Calu3 (cell line): ENCODE data around the gene EYS. TPM values are rescaled to one million over a fixed set of nuclear protein-coding genes. Genes with fewer than 3 reads are reported as not detected.

Source experiments
- BruUV-seq: library from RNA; stranded (reverse); fragments of 400-500 nt; replicated peaks from 2 replicates; lab custom pipeline; 2021; lab: Mats Ljungman, UMichigan
- CTCF ChIA-PET: fragments of 300-600 bp; sonication (Branson Sonifier 250); formaldehyde crosslinking; loops from one replicate; lab custom pipeline; 2022; ENCODE audit warnings: antibody characterized with exemption; lab: Charles Lee
- DNase-seq: peaks from one replicate; pipeline ENCODE4 v3.0.0; 2022
- H3K27ac Mint-ChIP-seq: one replicate; pipeline ENCODE4 v1.8.0; 2022; ENCODE audit warnings: mixed read lengths; ENCODE audit not compliant: unreplicated experiment
- H3K27me3 Mint-ChIP-seq: one replicate; pipeline ENCODE4 v1.8.0; 2022; ENCODE audit warnings: mixed read lengths; ENCODE audit not compliant: unreplicated experiment
- H3K36me3 Mint-ChIP-seq: one replicate; pipeline ENCODE4 v1.8.0; 2022; ENCODE audit warnings: mild to moderate bottlenecking, moderate library complexity, mixed read lengths; ENCODE audit not compliant: insufficient read depth, unreplicated experiment
- H3K4me1 Mint-ChIP-seq: one replicate; pipeline ENCODE4 v1.8.0; 2022; ENCODE audit warnings: mild to moderate bottlenecking, low read depth, mixed read lengths; ENCODE audit not compliant: unreplicated experiment
- H3K4me3 Mint-ChIP-seq: one replicate; pipeline ENCODE4 v1.8.0; 2022; ENCODE audit warnings: mild to moderate bottlenecking, low read depth, moderate library complexity, mixed read lengths; ENCODE audit not compliant: unreplicated experiment
- H3K9me3 Mint-ChIP-seq: one replicate; pipeline ENCODE4 v1.8.0; 2022; ENCODE audit warnings: low read depth, mixed read lengths; ENCODE audit not compliant: unreplicated experiment
- intact Hi-C: fragments of 100-400 bp; cut with micrococcal nuclease; formaldehyde crosslinking; loops from one replicate; pipeline ENCODE4 v1.10.0; 2022; ENCODE audit not compliant: unreplicated experiment
- total RNA-seq: library from RNA; stranded (reverse); gene quantifications from 2 replicates; pipeline ENCODE4 v1.2.3, GENCODE V29; 2022
- TF ChIP-seq, protein P1 (sequence below): fragments of 200-600 bp; IDR thresholded peaks from one replicate; pipeline ENCODE4 v1.8.0; 2022; ENCODE audit warnings: antibody characterized with exemption; ENCODE audit not compliant: unreplicated experiment

Gene EYS
- total RNA-seq, 1 experiment from 2014 or later: not detected

DNA sequence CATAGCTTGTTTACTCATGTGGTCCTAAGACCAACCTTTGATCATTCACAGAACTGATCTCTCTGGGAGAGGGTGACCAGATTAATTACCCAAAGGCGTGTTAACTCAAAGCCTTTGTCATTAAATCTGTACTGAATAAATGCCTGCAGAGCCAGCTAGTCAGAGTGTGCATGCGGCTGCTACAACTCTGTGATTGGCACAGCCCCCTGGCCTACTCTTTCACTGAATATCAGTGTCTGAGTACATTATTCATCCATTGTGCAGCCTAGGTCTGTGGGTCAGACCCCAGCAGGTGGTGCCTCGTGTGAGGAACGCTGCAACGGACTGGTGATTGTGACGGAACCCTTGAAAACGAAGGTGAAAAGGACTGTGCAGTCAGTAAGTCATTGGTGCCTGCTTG is 1407.8 kb downstream of the EYS start:
- no peak overlapping the region for H3K27ac Mint-ChIP-seq
- BruUV-seq: no TSS peak
- no peaks in the 10 kb centered on the region for H3K27me3 Mint-ChIP-seq
- H3K4me3 Mint-ChIP-seq: no peak overlapping the region
- TF ChIP-seq, protein P1, sequence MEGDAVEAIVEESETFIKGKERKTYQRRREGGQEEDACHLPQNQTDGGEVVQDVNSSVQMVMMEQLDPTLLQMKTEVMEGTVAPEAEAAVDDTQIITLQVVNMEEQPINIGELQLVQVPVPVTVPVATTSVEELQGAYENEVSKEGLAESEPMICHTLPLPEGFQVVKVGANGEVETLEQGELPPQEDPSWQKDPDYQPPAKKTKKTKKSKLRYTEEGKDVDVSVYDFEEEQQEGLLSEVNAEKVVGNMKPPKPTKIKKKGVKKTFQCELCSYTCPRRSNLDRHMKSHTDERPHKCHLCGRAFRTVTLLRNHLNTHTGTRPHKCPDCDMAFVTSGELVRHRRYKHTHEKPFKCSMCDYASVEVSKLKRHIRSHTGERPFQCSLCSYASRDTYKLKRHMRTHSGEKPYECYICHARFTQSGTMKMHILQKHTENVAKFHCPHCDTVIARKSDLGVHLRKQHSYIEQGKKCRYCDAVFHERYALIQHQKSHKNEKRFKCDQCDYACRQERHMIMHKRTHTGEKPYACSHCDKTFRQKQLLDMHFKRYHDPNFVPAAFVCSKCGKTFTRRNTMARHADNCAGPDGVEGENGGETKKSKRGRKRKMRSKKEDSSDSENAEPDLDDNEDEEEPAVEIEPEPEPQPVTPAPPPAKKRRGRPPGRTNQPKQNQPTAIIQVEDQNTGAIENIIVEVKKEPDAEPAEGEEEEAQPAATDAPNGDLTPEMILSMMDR: no peak
- no peak for DNase-seq
- H3K9me3 Mint-ChIP-seq: peaks cover 8% of the 10 kb centered on the region
- intact Hi-C loops: no loop called here
- H3K4me1 Mint-ChIP-seq: no peaks in the 10 kb centered on the region
- no peaks in the 10 kb centered on the region for H3K36me3 Mint-ChIP-seq
- CTCF ChIA-PET: interaction anchor here (0.6 kb wide), 1 partner anchor 50 kb away, joined by 4 read pairs; no protein-coding TSS in a partner anchor

DNA sequence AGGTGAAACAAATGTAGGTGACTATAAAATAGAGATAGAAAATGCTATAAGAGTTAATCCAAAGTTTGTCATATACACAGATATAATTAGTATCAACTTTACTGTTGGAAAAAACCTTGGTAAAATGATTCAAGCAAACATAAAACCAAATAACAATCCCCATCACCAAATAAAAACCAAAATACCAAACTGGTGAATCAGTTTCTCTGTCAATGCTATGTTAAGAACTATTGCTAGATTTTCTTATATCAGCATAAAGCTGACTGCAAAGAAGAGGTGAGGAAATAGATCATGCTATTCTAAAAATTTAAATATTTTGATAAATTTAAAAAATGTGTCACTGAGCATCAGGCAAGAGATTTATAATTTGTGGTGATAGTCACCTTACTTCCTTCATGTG is 1413.0 kb downstream of the EYS start:
- no peak overlapping the region for H3K4me3 Mint-ChIP-seq
- no peak for DNase-seq
- H3K27ac Mint-ChIP-seq: no peak overlapping the region
- no peaks in the 10 kb centered on the region for H3K36me3 Mint-ChIP-seq
- CTCF ChIA-PET: no interaction called here
- no TSS peak for BruUV-seq
- TF ChIP-seq, protein P1: no peak
- H3K9me3 Mint-ChIP-seq: peaks cover 6% of the 10 kb centered on the region
- intact Hi-C loops: no loop called here
- no peaks in the 10 kb centered on the region for H3K4me1 Mint-ChIP-seq
- H3K27me3 Mint-ChIP-seq: peaks cover 5% of the 10 kb centered on the region

DNA sequence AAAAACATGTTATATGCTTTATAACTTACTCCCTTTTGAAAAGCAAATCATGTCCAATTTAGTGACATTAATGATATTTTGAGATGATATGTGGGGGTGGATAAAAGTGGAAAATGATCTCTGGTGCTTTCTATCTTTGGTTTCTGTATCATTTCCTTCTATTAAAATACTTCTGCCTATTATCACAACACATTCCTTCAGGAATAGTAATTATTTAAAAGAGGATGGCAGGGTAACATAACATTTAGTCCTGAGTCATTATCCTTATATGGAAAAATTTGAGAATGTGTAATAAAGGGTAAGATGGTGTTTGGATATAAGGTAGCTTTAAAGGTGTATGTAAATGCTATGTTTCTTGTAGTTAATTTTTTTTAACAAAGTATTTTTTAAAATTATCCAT is 1413.7 kb downstream of the EYS start:
- intact Hi-C loops: no loop called here
- no TSS peak for BruUV-seq
- H3K27me3 Mint-ChIP-seq: peaks cover 10% of the 10 kb centered on the region
- H3K9me3 Mint-ChIP-seq: peaks cover 6% of the 10 kb centered on the region
- H3K4me1 Mint-ChIP-seq: no peaks in the 10 kb centered on the region
- no peaks in the 10 kb centered on the region for H3K36me3 Mint-ChIP-seq
- CTCF ChIA-PET: no interaction called here
- DNase-seq: no peak
- H3K27ac Mint-ChIP-seq: no peak overlapping the region
- H3K4me3 Mint-ChIP-seq: no peak overlapping the region
- TF ChIP-seq, protein P1: no peak

DNA sequence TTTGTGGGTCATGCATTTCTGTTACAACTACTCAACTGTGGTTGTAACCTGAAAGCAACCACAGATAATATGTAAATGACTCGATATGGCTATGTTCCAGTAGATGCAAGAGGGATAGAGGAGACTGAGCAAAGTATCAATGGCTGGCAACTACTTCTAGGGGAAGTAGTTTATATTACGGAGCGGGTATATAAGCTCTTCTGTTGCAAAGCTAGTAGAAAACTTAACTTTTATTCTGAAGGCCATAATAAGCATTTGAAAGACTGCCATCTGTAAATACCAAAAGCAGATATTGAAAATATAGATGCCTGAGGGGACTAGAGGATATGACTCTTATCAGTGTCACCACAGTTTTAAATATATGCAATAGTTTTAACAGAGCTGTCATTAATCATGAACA is 1416.2 kb downstream of the EYS start:
- TF ChIP-seq, protein P1: no peak
- H3K36me3 Mint-ChIP-seq: no peaks in the 10 kb centered on the region
- DNase-seq: no peak
- H3K27ac Mint-ChIP-seq: no peak overlapping the region
- peaks cover 4% of the 10 kb centered on the region for H3K9me3 Mint-ChIP-seq
- CTCF ChIA-PET: no interaction called here
- H3K27me3 Mint-ChIP-seq: peaks cover 10% of the 10 kb centered on the region
- no TSS peak for BruUV-seq
- intact Hi-C loops: no loop called here
- no peak overlapping the region for H3K4me3 Mint-ChIP-seq
- no peaks in the 10 kb centered on the region for H3K4me1 Mint-ChIP-seq
